SK-N-SH treated with all-trans-retinoic acid at 6 μM for 48 hours (cell line): ENCODE data around the gene KLHL29.

ENCODE experiments used
- ATAC-seq: fragments of 200-7000 bp; cut with Tn5 transposase; 3 replicates; pipeline ENCODE4 v1.9.1; 2020; ENCODE audit warnings: mild to moderate bottlenecking, moderate library complexity
- ARNTL ChIP-seq: fragments of 450-650 bp; formaldehyde crosslinking; IDR thresholded peaks from 2 replicates; pipeline ENCODE4 v1.5.0; 2020; ENCODE audit warnings: low read depth, mild to moderate bottlenecking, moderate library complexity, borderline replicate concordance
- BACH2 ChIP-seq: fragments of 250-450 bp; sonication (Bioruptor Pico); IDR thresholded peaks from 2 replicates; pipeline ENCODE4 v1.9.0; 2021; ENCODE audit warnings: mild to moderate bottlenecking, borderline replicate concordance
- CSDC2 ChIP-seq: fragments of 250-450 bp; sonication (Bioruptor Pico); IDR thresholded peaks from 2 replicates; pipeline ENCODE4 v1.5.0; 2020; ENCODE audit warnings: mild to moderate bottlenecking, moderate library complexity
- ESRRG ChIP-seq: fragments of 250-450 bp; sonication (Bioruptor Pico); IDR thresholded peaks from 2 replicates; pipeline ENCODE4 v1.6.1; 2021; ENCODE audit warnings: mild to moderate bottlenecking
- GLIS3 ChIP-seq: fragments of 250-450 bp; sonication (Bioruptor Pico); IDR thresholded peaks from 2 replicates; pipeline ENCODE4 v1.5.0; 2020; ENCODE audit warnings: mild to moderate bottlenecking, moderate library complexity
- ISL1 ChIP-seq: fragments of 250-450 bp; sonication (Bioruptor Pico); IDR thresholded peaks from 2 replicates; pipeline ENCODE4 v2.1.2; 2022; ENCODE audit warnings: mild to moderate bottlenecking, moderate library complexity
- OSR1 ChIP-seq: fragments of 250-450 bp; sonication (Bioruptor Pico); IDR thresholded peaks from 2 replicates; pipeline ENCODE4 v1.8.0; 2022; ENCODE audit warnings: moderate library complexity, mild to moderate bottlenecking, inconsistent platforms
- PPARA ChIP-seq: fragments of 250-450 bp; sonication (Bioruptor Pico); IDR thresholded peaks from 2 replicates; pipeline ENCODE4 v1.5.0; 2020; ENCODE audit warnings: mild to moderate bottlenecking, borderline replicate concordance
- RARB ChIP-seq: fragments of 250-450 bp; sonication (Bioruptor Pico); IDR thresholded peaks from 2 replicates; pipeline ENCODE4 v1.8.0; 2021; ENCODE audit warnings: mild to moderate bottlenecking, moderate library complexity
- TCF4 ChIP-seq: fragments of 250-450 bp; sonication (Bioruptor Pico); IDR thresholded peaks from 2 replicates; pipeline ENCODE4 v1.8.0; 2021; ENCODE audit warnings: mild to moderate bottlenecking, moderate library complexity, borderline replicate concordance
- TOX ChIP-seq: fragments of 250-450 bp; sonication (Bioruptor Pico); IDR thresholded peaks from 2 replicates; pipeline ENCODE4 v1.8.0; 2021; ENCODE audit warnings: mild to moderate bottlenecking, moderate library complexity, borderline replicate concordance
- ZC3H10 ChIP-seq: fragments of 250-450 bp; sonication (Bioruptor Pico); IDR thresholded peaks from 2 replicates; pipeline ENCODE4 v1.5.1; 2021; ENCODE audit warnings: mild to moderate bottlenecking, moderate library complexity
- ZFP3 ChIP-seq: fragments of 250-450 bp; sonication (Bioruptor Pico); IDR thresholded peaks from 2 replicates; pipeline ENCODE4 v1.5.0; 2020; ENCODE audit warnings: mild to moderate bottlenecking, moderate library complexity
- ZFP30 ChIP-seq: fragments of 450-650 bp; formaldehyde crosslinking; IDR thresholded peaks from 2 replicates; pipeline ENCODE4 v1.5.0; 2022; ENCODE audit warnings: mild to moderate bottlenecking, moderate library complexity
- ZNF565 ChIP-seq: fragments of 450-650 bp; formaldehyde crosslinking; conservative IDR thresholded peaks from 2 replicates; pipeline ENCODE4 v1.5.0; 2020; ENCODE audit warnings: low read depth, mild to moderate bottlenecking, moderate library complexity
- ZNF70 ChIP-seq: fragments of 450-650 bp; formaldehyde crosslinking; IDR thresholded peaks from 2 replicates; pipeline ENCODE4 v1.5.0; 2020; ENCODE audit warnings: mild to moderate bottlenecking, moderate library complexity
- ZNF8 ChIP-seq: fragments of 450-650 bp; formaldehyde crosslinking; IDR thresholded peaks from 2 replicates; pipeline ENCODE4 v1.5.0; 2020; ENCODE audit warnings: mild to moderate bottlenecking, moderate library complexity
- TF ChIP-seq, protein P1 (sequence below): fragments of 250-450 bp; sonication (Bioruptor Pico); IDR thresholded peaks from 2 replicates; pipeline ENCODE4 v1.8.0; 2020; ENCODE audit warnings: mild to moderate bottlenecking, moderate library complexity, borderline replicate concordance
- TF ChIP-seq, protein P2 (sequence below): fragments of 250-450 bp; sonication (Bioruptor Pico); IDR thresholded peaks from 2 replicates; pipeline ENCODE4 v1.5.1; 2021; ENCODE audit warnings: mild to moderate bottlenecking, moderate library complexity
- TF ChIP-seq, protein P3 (sequence below): fragments of 250-450 bp; sonication (Bioruptor Pico); IDR thresholded peaks from 2 replicates; pipeline ENCODE4 v1.5.0; 2020; ENCODE audit warnings: mild to moderate bottlenecking, moderate library complexity
- TF ChIP-seq, protein P4 (sequence below): fragments of 250-450 bp; sonication (Bioruptor Pico); IDR thresholded peaks from 2 replicates; pipeline ENCODE4 v1.5.1; 2020; ENCODE audit warnings: low read depth, mild to moderate bottlenecking, moderate library complexity
- TF ChIP-seq, protein P5 (sequence below): fragments of 250-450 bp; sonication (Bioruptor Pico); IDR thresholded peaks from 2 replicates; pipeline ENCODE4 v1.8.0; 2021; ENCODE audit warnings: low read depth, mild to moderate bottlenecking, moderate library complexity, borderline replicate concordance

Gene KLHL29

DNA sequence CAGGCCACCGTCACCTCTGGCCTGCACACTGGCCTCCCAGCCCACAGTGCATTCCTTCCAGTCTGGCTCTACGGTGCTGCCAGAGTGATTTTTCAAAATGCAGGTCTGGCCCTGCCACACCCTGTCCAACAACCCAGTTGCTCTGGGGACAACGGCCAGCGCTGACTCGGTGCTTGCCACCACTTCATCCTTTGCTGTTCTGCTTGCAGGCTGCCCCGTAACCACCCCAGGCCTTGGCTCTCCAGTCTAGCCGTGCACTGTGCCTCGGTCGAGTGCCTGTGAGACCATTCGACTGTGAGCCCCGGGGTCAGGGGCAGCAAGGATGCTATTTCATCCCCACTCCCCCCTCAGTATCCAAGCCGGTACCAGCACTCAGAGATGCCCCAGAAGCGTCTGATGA, 262.6 kb downstream of the KLHL29 start:
- TF ChIP-seq GLIS3 (CRISPR knock-in tag), result no peak
- TF ChIP-seq ARNTL (CRISPR knock-in tag), result no peak
- no peak for TF ChIP-seq TOX
- no peak for TF ChIP-seq OSR1
- TF ChIP-seq, protein P1, sequence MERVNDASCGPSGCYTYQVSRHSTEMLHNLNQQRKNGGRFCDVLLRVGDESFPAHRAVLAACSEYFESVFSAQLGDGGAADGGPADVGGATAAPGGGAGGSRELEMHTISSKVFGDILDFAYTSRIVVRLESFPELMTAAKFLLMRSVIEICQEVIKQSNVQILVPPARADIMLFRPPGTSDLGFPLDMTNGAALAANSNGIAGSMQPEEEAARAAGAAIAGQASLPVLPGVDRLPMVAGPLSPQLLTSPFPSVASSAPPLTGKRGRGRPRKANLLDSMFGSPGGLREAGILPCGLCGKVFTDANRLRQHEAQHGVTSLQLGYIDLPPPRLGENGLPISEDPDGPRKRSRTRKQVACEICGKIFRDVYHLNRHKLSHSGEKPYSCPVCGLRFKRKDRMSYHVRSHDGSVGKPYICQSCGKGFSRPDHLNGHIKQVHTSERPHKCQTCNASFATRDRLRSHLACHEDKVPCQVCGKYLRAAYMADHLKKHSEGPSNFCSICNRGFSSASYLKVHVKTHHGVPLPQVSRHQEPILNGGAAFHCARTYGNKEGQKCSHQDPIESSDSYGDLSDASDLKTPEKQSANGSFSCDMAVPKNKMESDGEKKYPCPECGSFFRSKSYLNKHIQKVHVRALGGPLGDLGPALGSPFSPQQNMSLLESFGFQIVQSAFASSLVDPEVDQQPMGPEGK (CRISPR knock-in tag), result no peak
- TF ChIP-seq CSDC2 (CRISPR knock-in tag), result no peak
- no peak for TF ChIP-seq ESRRG (CRISPR knock-in tag)
- TF ChIP-seq TCF4 (CRISPR knock-in tag), result no peak
- TF ChIP-seq, protein P2, sequence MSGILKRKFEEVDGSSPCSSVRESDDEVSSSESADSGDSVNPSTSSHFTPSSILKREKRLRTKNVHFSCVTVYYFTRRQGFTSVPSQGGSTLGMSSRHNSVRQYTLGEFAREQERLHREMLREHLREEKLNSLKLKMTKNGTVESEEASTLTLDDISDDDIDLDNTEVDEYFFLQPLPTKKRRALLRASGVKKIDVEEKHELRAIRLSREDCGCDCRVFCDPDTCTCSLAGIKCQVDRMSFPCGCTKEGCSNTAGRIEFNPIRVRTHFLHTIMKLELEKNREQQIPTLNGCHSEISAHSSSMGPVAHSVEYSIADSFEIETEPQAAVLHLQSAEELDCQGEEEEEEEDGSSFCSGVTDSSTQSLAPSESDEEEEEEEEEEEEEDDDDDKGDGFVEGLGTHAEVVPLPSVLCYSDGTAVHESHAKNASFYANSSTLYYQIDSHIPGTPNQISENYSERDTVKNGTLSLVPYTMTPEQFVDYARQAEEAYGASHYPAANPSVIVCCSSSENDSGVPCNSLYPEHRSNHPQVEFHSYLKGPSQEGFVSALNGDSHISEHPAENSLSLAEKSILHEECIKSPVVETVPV (CRISPR knock-in tag), result no peak
- TF ChIP-seq, protein P3, sequence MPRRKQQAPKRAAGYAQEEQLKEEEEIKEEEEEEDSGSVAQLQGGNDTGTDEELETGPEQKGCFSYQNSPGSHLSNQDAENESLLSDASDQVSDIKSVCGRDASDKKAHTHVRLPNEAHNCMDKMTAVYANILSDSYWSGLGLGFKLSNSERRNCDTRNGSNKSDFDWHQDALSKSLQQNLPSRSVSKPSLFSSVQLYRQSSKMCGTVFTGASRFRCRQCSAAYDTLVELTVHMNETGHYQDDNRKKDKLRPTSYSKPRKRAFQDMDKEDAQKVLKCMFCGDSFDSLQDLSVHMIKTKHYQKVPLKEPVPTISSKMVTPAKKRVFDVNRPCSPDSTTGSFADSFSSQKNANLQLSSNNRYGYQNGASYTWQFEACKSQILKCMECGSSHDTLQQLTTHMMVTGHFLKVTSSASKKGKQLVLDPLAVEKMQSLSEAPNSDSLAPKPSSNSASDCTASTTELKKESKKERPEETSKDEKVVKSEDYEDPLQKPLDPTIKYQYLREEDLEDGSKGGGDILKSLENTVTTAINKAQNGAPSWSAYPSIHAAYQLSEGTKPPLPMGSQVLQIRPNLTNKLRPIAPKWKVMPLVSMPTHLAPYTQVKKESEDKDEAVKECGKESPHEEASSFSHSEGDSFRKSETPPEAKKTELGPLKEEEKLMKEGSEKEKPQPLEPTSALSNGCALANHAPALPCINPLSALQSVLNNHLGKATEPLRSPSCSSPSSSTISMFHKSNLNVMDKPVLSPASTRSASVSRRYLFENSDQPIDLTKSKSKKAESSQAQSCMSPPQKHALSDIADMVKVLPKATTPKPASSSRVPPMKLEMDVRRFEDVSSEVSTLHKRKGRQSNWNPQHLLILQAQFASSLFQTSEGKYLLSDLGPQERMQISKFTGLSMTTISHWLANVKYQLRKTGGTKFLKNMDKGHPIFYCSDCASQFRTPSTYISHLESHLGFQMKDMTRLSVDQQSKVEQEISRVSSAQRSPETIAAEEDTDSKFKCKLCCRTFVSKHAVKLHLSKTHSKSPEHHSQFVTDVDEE (CRISPR knock-in tag), result no peak
- ATAC-seq, result no peak

DNA sequence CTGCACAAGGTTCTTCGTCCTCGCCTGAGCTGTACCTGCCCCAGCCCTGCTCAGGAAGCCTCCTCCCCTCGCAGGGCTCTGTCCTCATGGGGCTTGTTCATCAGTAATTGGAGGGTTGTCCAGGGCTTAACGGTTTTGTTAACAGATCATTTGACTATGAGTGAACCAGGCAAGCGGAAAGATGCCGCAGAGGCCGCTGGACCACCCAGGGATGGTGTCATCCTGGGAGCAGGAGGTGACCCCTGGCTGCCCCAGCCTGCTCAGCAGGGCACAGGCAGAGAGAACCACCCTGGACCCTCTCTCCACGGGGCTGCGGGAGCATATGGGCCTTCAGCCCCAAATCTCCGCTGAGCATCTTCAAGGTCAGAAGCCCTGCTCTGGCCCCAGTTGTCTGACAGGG, 264.3 kb downstream of the KLHL29 start:
- TF ChIP-seq TCF4 (CRISPR knock-in tag) (no peak), ARNTL (CRISPR knock-in tag) (no peak), ZNF565 (no peak), ZNF8 (CRISPR knock-in tag) (no peak), GLIS3 (CRISPR knock-in tag) (no peak), ZNF70 (CRISPR knock-in tag) (no peak), ZC3H10 (CRISPR knock-in tag) (no peak), PPARA (CRISPR knock-in tag) (no peak), BACH2 (CRISPR knock-in tag) (no peak), CSDC2 (CRISPR knock-in tag) (no peak), ZFP30 (no peak), RARB (no peak), ISL1 (CRISPR knock-in tag) (no peak), ESRRG (CRISPR knock-in tag) (no peak), ZFP3 (CRISPR knock-in tag) (no peak)
- TF ChIP-seq, protein P1 (CRISPR knock-in tag), result no peak
- TF ChIP-seq, protein P2 (CRISPR knock-in tag), result no peak
- TF ChIP-seq, protein P4, sequence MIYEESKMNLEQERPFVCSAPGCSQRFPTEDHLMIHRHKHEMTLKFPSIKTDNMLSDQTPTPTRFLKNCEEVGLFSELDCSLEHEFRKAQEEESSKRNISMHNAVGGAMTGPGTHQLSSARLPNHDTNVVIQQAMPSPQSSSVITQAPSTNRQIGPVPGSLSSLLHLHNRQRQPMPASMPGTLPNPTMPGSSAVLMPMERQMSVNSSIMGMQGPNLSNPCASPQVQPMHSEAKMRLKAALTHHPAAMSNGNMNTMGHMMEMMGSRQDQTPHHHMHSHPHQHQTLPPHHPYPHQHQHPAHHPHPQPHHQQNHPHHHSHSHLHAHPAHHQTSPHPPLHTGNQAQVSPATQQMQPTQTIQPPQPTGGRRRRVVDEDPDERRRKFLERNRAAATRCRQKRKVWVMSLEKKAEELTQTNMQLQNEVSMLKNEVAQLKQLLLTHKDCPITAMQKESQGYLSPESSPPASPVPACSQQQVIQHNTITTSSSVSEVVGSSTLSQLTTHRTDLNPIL (CRISPR knock-in tag), result no peak
- TF ChIP-seq, protein P5, sequence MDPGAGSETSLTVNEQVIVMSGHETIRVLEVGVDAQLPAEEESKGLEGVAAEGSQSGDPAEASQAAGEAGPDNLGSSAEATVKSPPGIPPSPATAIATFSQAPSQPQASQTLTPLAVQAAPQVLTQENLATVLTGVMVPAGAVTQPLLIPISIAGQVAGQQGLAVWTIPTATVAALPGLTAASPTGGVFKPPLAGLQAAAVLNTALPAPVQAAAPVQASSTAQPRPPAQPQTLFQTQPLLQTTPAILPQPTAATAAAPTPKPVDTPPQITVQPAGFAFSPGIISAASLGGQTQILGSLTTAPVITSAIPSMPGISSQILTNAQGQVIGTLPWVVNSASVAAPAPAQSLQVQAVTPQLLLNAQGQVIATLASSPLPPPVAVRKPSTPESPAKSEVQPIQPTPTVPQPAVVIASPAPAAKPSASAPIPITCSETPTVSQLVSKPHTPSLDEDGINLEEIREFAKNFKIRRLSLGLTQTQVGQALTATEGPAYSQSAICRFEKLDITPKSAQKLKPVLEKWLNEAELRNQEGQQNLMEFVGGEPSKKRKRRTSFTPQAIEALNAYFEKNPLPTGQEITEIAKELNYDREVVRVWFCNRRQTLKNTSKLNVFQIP (CRISPR knock-in tag), result no peak
- ATAC-seq, result no peak
